HL-60 (cell line): ENCODE results near the gene ENOX1.

Experiments used
- DNase-seq, 2 experiments: peaks; one replicate each; pipeline ENCODE4 v3.0.0-alpha.2; 2010 to 2020; ENCODE audit warnings: low read depth in 1 of 2, low spot score in 1 of 2
- H3K27ac ChIP-seq: fragments of 250-450 bp; sonication (Bioruptor Pico); replicated peaks from 2 replicates; pipeline ENCODE4 v1.5.1; 2020; ENCODE audit warnings: mild to moderate bottlenecking, moderate library complexity
- H3K27me3 ChIP-seq: fragments of 250-450 bp; sonication (Bioruptor Pico); 2 replicates; pipeline ENCODE4 v1.5.1; 2021; ENCODE audit warnings: mild to moderate bottlenecking, moderate library complexity; ENCODE audit not compliant: insufficient read depth, poor library complexity, severe bottlenecking
- H3K4me3 ChIP-seq: replicated peaks from 2 replicates; pipeline ENCODE4 v1.5.1; 2011; ENCODE audit warnings: mild to moderate bottlenecking, control low read depth, low read length; ENCODE audit not compliant: insufficient read depth
- CTCF ChIP-seq: IDR thresholded peaks from one replicate; pipeline ENCODE4 v1.5.1; 2011; ENCODE audit warnings: low read length, control low read depth, inconsistent platforms; ENCODE audit not compliant: insufficient read depth
- GABPA ChIP-seq: IDR thresholded peaks from 2 replicates; pipeline ENCODE4 v1.6.1; 2012; ENCODE audit warnings: low read depth
- POLR2AphosphoS5 ChIP-seq: IDR thresholded peaks from 2 replicates; pipeline ENCODE4 v1.6.1; 2012; ENCODE audit warnings: low read depth
- REST ChIP-seq: IDR thresholded peaks from 2 replicates; pipeline ENCODE4 v1.6.1; 2012; ENCODE audit warnings: low read depth; ENCODE audit not compliant: insufficient replicate concordance
- SPI1 ChIP-seq: IDR thresholded peaks from 2 replicates; pipeline ENCODE4 v1.6.1; 2012; ENCODE audit warnings: low read depth, mild to moderate bottlenecking, borderline replicate concordance

The ENOX1 gene

DNA sequence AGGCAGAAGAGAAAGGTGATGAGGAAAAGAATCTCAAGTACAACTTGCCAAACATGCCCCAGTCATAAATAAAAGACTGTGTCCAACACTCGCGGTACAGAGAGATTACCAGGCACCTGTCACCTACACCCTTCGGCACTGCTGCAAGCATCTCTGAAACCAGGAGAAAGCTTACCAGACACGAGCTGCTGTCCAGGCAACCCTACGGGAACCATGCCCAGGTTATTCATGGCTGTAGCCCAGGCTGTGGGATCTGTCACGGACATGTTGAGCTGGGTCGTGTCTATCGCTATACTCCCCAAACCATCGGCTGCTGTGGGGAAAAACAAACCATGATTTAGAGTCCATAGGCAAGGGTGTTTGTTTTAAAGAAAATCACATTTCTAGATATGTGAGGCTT, 375.0 kb downstream of the ENOX1 start:
- Histone ChIP-seq H3K4me3 (no peak overlapping the region), H3K27ac (no peak overlapping the region), H3K27me3 (no peaks in the 10 kb centered on the region)
- TF ChIP-seq GABPA (no peak), REST (no peak), POLR2AphosphoS5 (no peak)
- no peak for DNase-seq

DNA sequence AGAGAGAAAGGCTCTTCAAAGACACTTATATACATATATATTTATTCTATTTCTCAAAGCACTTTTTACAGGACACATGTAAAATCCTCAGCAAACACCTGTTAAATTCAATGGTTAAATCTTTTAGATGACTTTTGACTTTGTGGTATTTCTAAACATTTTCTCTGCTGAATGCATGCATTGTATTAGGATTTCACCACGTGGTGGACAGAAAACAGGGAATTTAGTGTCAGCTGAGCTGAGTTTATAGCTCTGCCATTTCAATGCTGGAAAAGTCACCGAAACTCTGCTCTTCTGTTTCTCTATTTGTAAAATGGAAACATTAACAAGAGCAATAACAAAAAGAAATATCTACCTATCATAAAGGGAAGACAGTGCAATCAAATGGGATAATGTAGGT, 375.6 kb downstream of the ENOX1 start:
- Histone ChIP-seq H3K27me3 (no peaks in the 10 kb centered on the region), H3K27ac (no peak overlapping the region), H3K4me3 (no peak overlapping the region)
- no peak for DNase-seq
- no peak for TF ChIP-seq CTCF
- TF ChIP-seq REST: no peak
- no peak for TF ChIP-seq POLR2AphosphoS5
- TF ChIP-seq GABPA: no peak
- no peak for TF ChIP-seq SPI1

DNA sequence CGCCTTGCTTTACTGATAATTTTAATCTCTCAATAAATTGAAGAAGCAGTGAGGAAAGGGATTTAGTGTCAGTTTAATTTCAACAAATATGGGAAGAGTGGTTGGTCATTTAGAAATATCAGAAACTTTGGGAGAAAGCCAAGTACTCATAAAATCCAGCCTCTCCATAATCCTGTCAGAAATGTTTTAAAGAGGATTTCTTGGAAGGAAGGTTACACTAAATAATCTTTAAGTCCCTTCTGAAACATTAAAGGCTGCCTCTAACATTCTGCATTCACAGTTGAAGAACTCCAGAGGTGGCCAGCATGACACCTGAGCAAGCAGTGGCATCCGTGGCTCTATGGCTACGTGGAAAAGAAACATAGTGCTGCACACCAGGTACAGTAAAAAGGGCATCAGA, 378.5 kb downstream of the ENOX1 start:
- no peak for TF ChIP-seq SPI1
- TF ChIP-seq POLR2AphosphoS5: no peak
- TF ChIP-seq CTCF: no peak
- TF ChIP-seq GABPA: no peak
- no peak for TF ChIP-seq REST

DNA sequence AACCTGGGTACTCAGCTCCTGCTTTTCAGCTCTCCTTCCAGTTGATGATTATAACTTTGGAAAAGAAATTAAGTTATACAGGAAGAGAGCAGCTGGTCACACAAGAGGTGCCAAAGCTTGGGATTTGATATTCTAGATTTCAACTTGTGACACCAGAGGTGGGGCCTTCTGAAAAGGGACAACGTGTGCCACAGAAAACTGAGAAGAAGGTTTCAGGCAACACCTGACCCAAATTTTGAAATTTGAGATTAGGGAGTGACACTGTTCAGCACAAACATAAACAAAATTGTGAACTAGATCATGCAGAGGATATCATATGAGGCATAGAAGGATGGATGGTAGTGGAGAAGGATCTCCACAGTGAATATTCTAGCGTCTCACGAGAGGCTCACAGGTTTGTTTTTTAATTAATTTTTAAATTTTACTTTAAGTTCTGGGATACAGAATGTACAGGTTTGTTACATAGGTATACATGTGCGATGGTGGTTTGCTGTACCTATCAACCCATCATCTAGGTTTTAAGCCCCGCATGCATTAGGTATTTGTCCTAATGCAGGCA, 379.7 kb downstream of the ENOX1 start:
- DNase-seq: no peak
- no peak for TF ChIP-seq GABPA
- no peak for TF ChIP-seq REST
- no peak for TF ChIP-seq POLR2AphosphoS5
- no peak for TF ChIP-seq CTCF
- no peak for TF ChIP-seq SPI1
- no peak overlapping the region for H3K4me3 ChIP-seq
- no peak overlapping the region for H3K27ac ChIP-seq
- H3K27me3 ChIP-seq: peaks cover 3% of the 10 kb centered on the region

More for the DNA sequence above, 378.5 kb downstream of the ENOX1 start:
- Histone ChIP-seq H3K27me3 (no peaks in the 10 kb centered on the region), H3K4me3 (no peak overlapping the region), H3K27ac (no peak overlapping the region)
- DNase-seq: no peak
